ENCODE measurements around the gene CENPT. TPM values are rescaled to one million over a fixed set of nuclear protein-coding genes. Genes with fewer than 3 reads are reported as not detected.
A peak's percentile ranks its signal among the peaks of the same experiment; 100 is the strongest.

CENPT gene
- total and polyA plus RNA-seq, 2 of the 13 experiments (the other 11 are each of a cell fraction or from before 2014, with no cell fraction given): 40.9 to 43.3 TPM

- no peak; the same call in 1 of the 2 replicates for TF ChIP-seq ZNF800 (CRISPR knock-in tag; IDR thresholded peaks at IDR 0.05)
- TF ChIP-seq ARID3A (IDR thresholded peaks at IDR 0.05; ENCODE audit: low read depth, low read length): no peak
- TF ChIP-seq ZNF574 (CRISPR knock-in tag; IDR thresholded peaks at IDR 0.05): no peak
- TF ChIP-seq LCORL (IDR thresholded peaks at IDR 0.05): no peak
- TF ChIP-seq LCORL (CRISPR knock-in tag; IDR thresholded peaks at IDR 0.05): peak; percentile 65; the same call in 1 of the 2 replicates
- TF ChIP-seq E2F5 (CRISPR knock-in tag; conservative IDR thresholded peaks at IDR 0.05): no peak
- TF ChIP-seq ZNF639 (CRISPR knock-in tag; conservative IDR thresholded peaks at IDR 0.05): no peak
- TF ChIP-seq YEATS2 (CRISPR knock-in tag; IDR thresholded peaks at IDR 0.05; ENCODE audit: borderline replicate concordance): no peak
- no peak for TF ChIP-seq HOXA5 (CRISPR knock-in tag; IDR thresholded peaks at IDR 0.05)
- no peak for TF ChIP-seq GATA4 (IDR thresholded peaks at IDR 0.05; ENCODE audit: borderline replicate concordance, low read depth)
- no peak for TF ChIP-seq SOX6 (IDR thresholded peaks at IDR 0.05)
- no peak for TF ChIP-seq SOX6 (CRISPR knock-in tag; IDR thresholded peaks at IDR 0.05)
- TF ChIP-seq ZNF256 (CRISPR knock-in tag; conservative IDR thresholded peaks at IDR 0.05): no peak
- 0 out of 2 replicates have a peak, but pooled peaks have one; percentile 7 for TF ChIP-seq ZNF263 (CRISPR knock-in tag; IDR thresholded peaks at IDR 0.05)
- TF ChIP-seq KMT2B (CRISPR knock-in tag; IDR thresholded peaks at IDR 0.05): no peak
- TF ChIP-seq FOXK2 (IDR thresholded peaks at IDR 0.05): no peak
- no peak for TF ChIP-seq ZNF883 (CRISPR knock-in tag; IDR thresholded peaks at IDR 0.05; ENCODE audit: not compliant biosample characterization)
- no peak for TF ChIP-seq SALL2 (CRISPR knock-in tag; IDR thresholded peaks at IDR 0.05)
- TF ChIP-seq CENPT (CRISPR knock-in tag; IDR thresholded peaks at IDR 0.05; ENCODE audit: low read depth): no peak; the same call in 1 of the 2 replicates
- TF ChIP-seq FOXA1 (IDR thresholded peaks at IDR 0.05): no peak
- TF ChIP-seq FOXA1 (CRISPR knock-in tag; IDR thresholded peaks at IDR 0.05): no peak
- peak; percentile 60; the same call in 1 of the 2 replicates for TF ChIP-seq CEBPB (IDR thresholded peaks at IDR 0.05; ENCODE audit: borderline replicate concordance, low read depth, low read length)
Observed at GRCh38 chr16:67893743-67894399, 46.4 kb upstream of the CENPT start (continued).
